Measurements from ENCODE around the gene GNRHR.

Gene GNRHR

DNA sequence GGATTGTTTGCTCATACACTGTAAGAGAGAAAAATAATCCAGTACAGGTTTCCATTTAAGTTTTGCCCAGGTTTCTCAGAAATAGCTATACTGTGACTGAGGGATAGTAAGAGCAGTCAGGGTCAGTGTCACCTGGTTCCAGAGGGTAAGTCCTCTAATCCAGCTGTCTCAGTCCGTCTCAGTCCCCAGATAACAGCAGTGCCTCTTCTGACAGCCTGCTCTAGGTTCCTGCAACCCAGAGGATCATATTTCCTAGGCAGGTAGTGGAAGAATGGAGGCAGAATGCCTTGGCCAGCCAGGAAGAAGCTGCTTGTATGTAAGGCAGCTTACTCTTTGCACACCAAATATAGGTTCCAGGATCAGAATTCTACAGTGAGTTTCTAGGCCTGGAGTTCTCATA, 22.6 kb upstream of the GNRHR start:
- H2AFZ ChIP-seq (ENCODE audit: low read length), result no peak overlapping the region
- H3K9me2 ChIP-seq (replicated peaks; ENCODE audit: insufficient read depth, low read length), result no peaks in the 10 kb centered on the region
- no peaks in the 10 kb centered on the region for H3K9me3 ChIP-seq (replicated peaks; ENCODE audit: insufficient read depth, low read length)
- no peaks in the 10 kb centered on the region for H3K4me1 ChIP-seq (ENCODE audit: low read length)
- H3K4me2 ChIP-seq (ENCODE audit: low read depth, low read length), result no peak overlapping the region
- no peaks in the 10 kb centered on the region for H3K79me2 ChIP-seq (ENCODE audit: low read length)
- H3K36me3 ChIP-seq (replicated peaks; ENCODE audit: insufficient read depth, low read length), result no peaks in the 10 kb centered on the region
- no peaks in the 10 kb centered on the region for H3K27me3 ChIP-seq (replicated peaks; ENCODE audit: insufficient read depth, low read length)
- no peaks in the 10 kb centered on the region for H3F3A ChIP-seq (ENCODE audit: insufficient read depth, low read length)
- TF ChIP-seq, protein P1, sequence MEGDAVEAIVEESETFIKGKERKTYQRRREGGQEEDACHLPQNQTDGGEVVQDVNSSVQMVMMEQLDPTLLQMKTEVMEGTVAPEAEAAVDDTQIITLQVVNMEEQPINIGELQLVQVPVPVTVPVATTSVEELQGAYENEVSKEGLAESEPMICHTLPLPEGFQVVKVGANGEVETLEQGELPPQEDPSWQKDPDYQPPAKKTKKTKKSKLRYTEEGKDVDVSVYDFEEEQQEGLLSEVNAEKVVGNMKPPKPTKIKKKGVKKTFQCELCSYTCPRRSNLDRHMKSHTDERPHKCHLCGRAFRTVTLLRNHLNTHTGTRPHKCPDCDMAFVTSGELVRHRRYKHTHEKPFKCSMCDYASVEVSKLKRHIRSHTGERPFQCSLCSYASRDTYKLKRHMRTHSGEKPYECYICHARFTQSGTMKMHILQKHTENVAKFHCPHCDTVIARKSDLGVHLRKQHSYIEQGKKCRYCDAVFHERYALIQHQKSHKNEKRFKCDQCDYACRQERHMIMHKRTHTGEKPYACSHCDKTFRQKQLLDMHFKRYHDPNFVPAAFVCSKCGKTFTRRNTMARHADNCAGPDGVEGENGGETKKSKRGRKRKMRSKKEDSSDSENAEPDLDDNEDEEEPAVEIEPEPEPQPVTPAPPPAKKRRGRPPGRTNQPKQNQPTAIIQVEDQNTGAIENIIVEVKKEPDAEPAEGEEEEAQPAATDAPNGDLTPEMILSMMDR (IDR thresholded peaks at IDR 0.05; ENCODE audit: low read length), result no peak
- TF ChIP-seq EZH2 (optimal IDR thresholded peaks at IDR 0.05; ENCODE audit: low read depth, low read length) (no peak), EZH2phosphoT487 (IDR thresholded peaks at IDR 0.05; ENCODE audit: low read length) (no peak)
- H4K20me1 ChIP-seq (ENCODE audit: insufficient read depth, low read length), result no peaks in the 10 kb centered on the region
- no peak overlapping the region for H3K4me3 ChIP-seq (ENCODE audit: low read length)
- H3K27ac ChIP-seq (ENCODE audit: low read length), result no peak overlapping the region
- DNase-seq, result no peak
- no peak overlapping the region for H3K9ac ChIP-seq (ENCODE audit: low read length)

DNA sequence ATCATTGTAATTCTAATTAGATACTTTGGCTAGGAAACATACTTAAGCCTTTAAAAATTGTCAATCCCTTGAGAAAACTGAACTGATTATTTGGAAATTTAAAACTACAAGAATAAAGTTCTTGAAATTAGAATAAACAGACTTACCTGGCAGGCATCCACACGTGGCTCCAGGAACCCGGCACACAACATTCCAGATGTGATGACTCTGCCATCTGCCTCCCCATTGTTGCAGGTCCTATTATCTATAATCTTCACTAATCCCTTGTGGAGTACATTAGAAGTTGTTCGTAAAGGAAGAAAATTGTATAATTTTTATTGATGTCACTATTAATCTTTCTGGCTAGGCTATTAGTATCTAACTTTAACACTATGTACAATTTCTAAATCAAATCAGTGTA, 16.2 kb upstream of the GNRHR start:
- TF ChIP-seq EZH2 (optimal IDR thresholded peaks at IDR 0.05; ENCODE audit: low read depth, low read length) (no peak), EZH2phosphoT487 (IDR thresholded peaks at IDR 0.05; ENCODE audit: low read length) (no peak)
- TF ChIP-seq, protein P1 (IDR thresholded peaks at IDR 0.05; ENCODE audit: low read length), result no peak
- no peak for DNase-seq
- H4K20me1 ChIP-seq (ENCODE audit: insufficient read depth, low read length), result no peaks in the 10 kb centered on the region
- H3F3A ChIP-seq (ENCODE audit: insufficient read depth, low read length), result no peaks in the 10 kb centered on the region
- no peaks in the 10 kb centered on the region for H3K9me2 ChIP-seq (replicated peaks; ENCODE audit: insufficient read depth, low read length)
- no peak overlapping the region for H3K9ac ChIP-seq (ENCODE audit: low read length)
- H2AFZ ChIP-seq (ENCODE audit: low read length), result no peak overlapping the region
- no peak overlapping the region for H3K4me2 ChIP-seq (ENCODE audit: low read depth, low read length)
- H3K27me3 ChIP-seq (replicated peaks; ENCODE audit: insufficient read depth, low read length), result no peaks in the 10 kb centered on the region
- H3K36me3 ChIP-seq (replicated peaks; ENCODE audit: insufficient read depth, low read length), result no peaks in the 10 kb centered on the region
- H3K4me3 ChIP-seq (ENCODE audit: low read length), result no peak overlapping the region
- H3K27ac ChIP-seq (ENCODE audit: low read length), result no peak overlapping the region
- no peaks in the 10 kb centered on the region for H3K9me3 ChIP-seq (replicated peaks; ENCODE audit: insufficient read depth, low read length)
- H3K79me2 ChIP-seq (ENCODE audit: low read length), result no peaks in the 10 kb centered on the region
- H3K4me1 ChIP-seq (ENCODE audit: low read length), result no peaks in the 10 kb centered on the region

DNA sequence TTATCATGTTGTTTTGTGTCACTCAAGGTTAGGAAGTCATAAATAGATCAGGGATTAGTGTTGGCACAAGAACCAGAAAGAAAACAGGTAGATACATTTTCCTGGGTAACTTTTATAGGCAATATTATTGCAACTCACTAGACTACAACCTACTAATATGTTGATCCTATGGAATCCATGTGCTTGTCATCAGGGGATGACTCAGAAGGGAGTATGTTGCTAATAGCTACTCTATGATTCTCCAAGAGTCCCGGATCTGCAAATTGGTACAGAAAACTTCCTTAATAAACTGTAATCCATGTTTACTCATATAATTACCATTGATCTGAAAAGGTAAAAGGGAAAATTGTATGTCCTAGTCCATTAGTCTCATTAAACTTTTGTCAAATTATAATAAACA, 11.7 kb upstream of the GNRHR start:
- H3K9me2 ChIP-seq (replicated peaks; ENCODE audit: insufficient read depth, low read length), result no peaks in the 10 kb centered on the region
- H2AFZ ChIP-seq (ENCODE audit: low read length), result no peak overlapping the region
- no peak overlapping the region for H3K27ac ChIP-seq (ENCODE audit: low read length)
- TF ChIP-seq EZH2phosphoT487 (IDR thresholded peaks at IDR 0.05; ENCODE audit: low read length) (no peak), EZH2 (optimal IDR thresholded peaks at IDR 0.05; ENCODE audit: low read depth, low read length) (no peak)
- TF ChIP-seq, protein P1 (IDR thresholded peaks at IDR 0.05; ENCODE audit: low read length), result no peak
- H3K4me2 ChIP-seq (ENCODE audit: low read depth, low read length), result no peak overlapping the region
- H3K9me3 ChIP-seq (replicated peaks; ENCODE audit: insufficient read depth, low read length), result no peaks in the 10 kb centered on the region
- no peaks in the 10 kb centered on the region for H3K36me3 ChIP-seq (replicated peaks; ENCODE audit: insufficient read depth, low read length)
- H3F3A ChIP-seq (ENCODE audit: insufficient read depth, low read length), result peaks cover 3% of the 10 kb centered on the region; the same call in 1 of the 2 replicates
- H3K9ac ChIP-seq (ENCODE audit: low read length), result no peak overlapping the region
- H3K27me3 ChIP-seq (replicated peaks; ENCODE audit: insufficient read depth, low read length), result peaks cover 7% of the 10 kb centered on the region; the same call in 1 of the 2 replicates
- no peaks in the 10 kb centered on the region; the same call in 1 of the 2 replicates for H4K20me1 ChIP-seq (ENCODE audit: insufficient read depth, low read length)
- DNase-seq, result no peak
- no peaks in the 10 kb centered on the region for H3K79me2 ChIP-seq (ENCODE audit: low read length)
- no peak overlapping the region for H3K4me3 ChIP-seq (ENCODE audit: low read length)
- H3K4me1 ChIP-seq (ENCODE audit: low read length), result no peaks in the 10 kb centered on the region
